ENCODE results near the gene MGAT5.

DNA sequence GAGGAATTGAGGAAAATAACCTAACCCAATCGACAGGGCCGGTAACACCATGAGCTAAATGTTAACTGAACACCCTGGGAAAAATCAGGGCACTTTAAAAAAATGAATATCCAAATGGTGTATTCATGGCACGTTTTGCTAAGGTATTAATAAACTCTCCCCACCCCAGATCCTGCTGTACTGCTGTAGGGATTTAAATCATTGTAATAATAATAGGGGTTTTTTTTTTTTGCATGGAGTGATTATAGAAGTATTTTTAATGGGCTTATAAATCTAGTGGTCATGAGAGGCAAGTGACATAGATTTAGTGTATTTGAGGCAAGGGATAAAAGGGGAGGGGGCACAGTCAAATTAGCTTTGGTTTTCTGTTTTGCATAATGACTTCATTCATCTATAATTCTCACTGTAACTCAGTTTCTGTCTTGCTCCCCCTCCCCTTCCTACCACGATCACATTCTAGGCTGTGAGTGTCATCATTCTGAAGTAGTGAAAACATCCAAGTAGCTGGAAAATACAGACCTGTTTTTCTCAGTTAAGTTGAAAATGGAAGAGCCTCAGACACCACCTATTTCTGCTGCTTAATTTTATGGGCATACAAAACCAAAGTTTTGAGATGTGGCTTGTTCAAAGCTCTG, 18.2 kb upstream of the MGAT5 start:
- no peak for TF ChIP-seq POLR2AphosphoS5 (IDR thresholded peaks at IDR 0.05)
- TF ChIP-seq, protein P1, sequence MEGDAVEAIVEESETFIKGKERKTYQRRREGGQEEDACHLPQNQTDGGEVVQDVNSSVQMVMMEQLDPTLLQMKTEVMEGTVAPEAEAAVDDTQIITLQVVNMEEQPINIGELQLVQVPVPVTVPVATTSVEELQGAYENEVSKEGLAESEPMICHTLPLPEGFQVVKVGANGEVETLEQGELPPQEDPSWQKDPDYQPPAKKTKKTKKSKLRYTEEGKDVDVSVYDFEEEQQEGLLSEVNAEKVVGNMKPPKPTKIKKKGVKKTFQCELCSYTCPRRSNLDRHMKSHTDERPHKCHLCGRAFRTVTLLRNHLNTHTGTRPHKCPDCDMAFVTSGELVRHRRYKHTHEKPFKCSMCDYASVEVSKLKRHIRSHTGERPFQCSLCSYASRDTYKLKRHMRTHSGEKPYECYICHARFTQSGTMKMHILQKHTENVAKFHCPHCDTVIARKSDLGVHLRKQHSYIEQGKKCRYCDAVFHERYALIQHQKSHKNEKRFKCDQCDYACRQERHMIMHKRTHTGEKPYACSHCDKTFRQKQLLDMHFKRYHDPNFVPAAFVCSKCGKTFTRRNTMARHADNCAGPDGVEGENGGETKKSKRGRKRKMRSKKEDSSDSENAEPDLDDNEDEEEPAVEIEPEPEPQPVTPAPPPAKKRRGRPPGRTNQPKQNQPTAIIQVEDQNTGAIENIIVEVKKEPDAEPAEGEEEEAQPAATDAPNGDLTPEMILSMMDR (IDR thresholded peaks at IDR 0.05): no peak
- no peak for TF ChIP-seq POLR2A (IDR thresholded peaks at IDR 0.05)
